ENCODE measurements around the gene BMI1.

DNA sequence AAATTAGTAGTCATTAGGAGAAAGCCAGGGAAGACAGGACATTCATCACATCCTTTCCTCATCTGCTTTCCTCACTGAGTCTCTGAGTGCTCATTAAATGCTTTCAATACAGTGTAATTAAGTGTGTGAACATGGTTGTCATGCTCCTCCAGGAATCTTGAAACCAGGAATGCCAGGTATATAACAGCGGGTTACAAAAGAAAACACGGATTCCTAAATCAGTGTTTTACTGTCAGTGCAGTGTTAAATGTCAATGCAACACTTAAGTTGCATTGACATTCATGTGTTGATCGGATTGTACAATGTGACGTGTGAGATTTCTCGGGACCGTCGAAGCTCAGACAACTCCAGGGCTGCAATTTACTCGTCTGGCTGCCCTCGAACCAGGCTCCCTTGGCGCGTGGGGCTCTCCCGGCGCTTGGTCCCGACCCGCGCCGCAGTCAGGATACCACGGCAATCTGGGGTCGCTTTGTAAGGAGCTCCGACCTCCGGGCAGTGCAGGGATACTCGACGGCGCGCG lies 23.9 kb downstream of the BMI1 start:
- TF ChIP-seq, protein P1, sequence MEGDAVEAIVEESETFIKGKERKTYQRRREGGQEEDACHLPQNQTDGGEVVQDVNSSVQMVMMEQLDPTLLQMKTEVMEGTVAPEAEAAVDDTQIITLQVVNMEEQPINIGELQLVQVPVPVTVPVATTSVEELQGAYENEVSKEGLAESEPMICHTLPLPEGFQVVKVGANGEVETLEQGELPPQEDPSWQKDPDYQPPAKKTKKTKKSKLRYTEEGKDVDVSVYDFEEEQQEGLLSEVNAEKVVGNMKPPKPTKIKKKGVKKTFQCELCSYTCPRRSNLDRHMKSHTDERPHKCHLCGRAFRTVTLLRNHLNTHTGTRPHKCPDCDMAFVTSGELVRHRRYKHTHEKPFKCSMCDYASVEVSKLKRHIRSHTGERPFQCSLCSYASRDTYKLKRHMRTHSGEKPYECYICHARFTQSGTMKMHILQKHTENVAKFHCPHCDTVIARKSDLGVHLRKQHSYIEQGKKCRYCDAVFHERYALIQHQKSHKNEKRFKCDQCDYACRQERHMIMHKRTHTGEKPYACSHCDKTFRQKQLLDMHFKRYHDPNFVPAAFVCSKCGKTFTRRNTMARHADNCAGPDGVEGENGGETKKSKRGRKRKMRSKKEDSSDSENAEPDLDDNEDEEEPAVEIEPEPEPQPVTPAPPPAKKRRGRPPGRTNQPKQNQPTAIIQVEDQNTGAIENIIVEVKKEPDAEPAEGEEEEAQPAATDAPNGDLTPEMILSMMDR (IDR thresholded peaks at IDR 0.05), result no peak
- no peak for TF ChIP-seq POLR2A (IDR thresholded peaks at IDR 0.05)

Measured in body of pancreas (tissue), 4 donors.